NCI-H524 treated with DMSO at 0.1 percent for 48 hours (cell line): ENCODE results near the gene ACADM.
A peak's percentile ranks its signal among the peaks of the same experiment; 100 is the strongest.
"Not testable (repeated sequence)": the region's sequence is repeated elsewhere in the genome, so short reads cannot be mapped to it uniquely, and the experiment has no call there.

ENCODE experiments used
- DNase-seq: peaks from one replicate; lab custom pipeline; 2025; lab: John Stamatoyannopoulos, UW

The ACADM gene

GRCh38 chr1:75736016-75736415 is 11.5 kb downstream of the ACADM start:
- DNase-seq, result no peak

GRCh38 chr1:75742047-75742625 is 17.6 kb downstream of the ACADM start:
- DNase-seq, result no peak

- no peak for DNase-seq
Measured at GRCh38 chr1:75745276-75745675, 20.8 kb downstream of the ACADM start.

- DNase-seq, result not testable (repeated sequence)
Measured at GRCh38 chr1:75757210-75757609, 32.7 kb downstream of the ACADM start.

- not testable (repeated sequence) for DNase-seq
Measured at GRCh38 chr1:75758543-75758942, 34.0 kb downstream of the ACADM start.

GRCh38 chr1:75764057-75764655 is 39.6 kb downstream of the ACADM start:
- no peak for DNase-seq

- no peak for DNase-seq
Measured at GRCh38 chr1:75765697-75766355, 41.3 kb downstream of the ACADM start.

- no peak for DNase-seq
Measured at GRCh38 chr1:75768016-75768415, 43.5 kb downstream of the ACADM start.

- DNase-seq, result no peak
Measured at GRCh38 chr1:75770761-75771160, 46.3 kb downstream of the ACADM start.

GRCh38 chr1:75771978-75772377 is 47.5 kb downstream of the ACADM start:
- no peak for DNase-seq

GRCh38 chr1:75777812-75778211 is 53.3 kb downstream of the ACADM start:
- DNase-seq, result not testable (repeated sequence)

- not testable (repeated sequence) for DNase-seq
Measured at GRCh38 chr1:75778694-75779093, 54.2 kb downstream of the ACADM start.

- DNase-seq, result not testable (repeated sequence)
Measured at GRCh38 chr1:75780183-75780582, 55.7 kb downstream of the ACADM start.

GRCh38 chr1:75783920-75784319 is 59.4 kb downstream of the ACADM start:
- not testable (repeated sequence) for DNase-seq

- no peak for DNase-seq
Measured at GRCh38 chr1:75785320-75785982, 60.9 kb downstream of the ACADM start.

GRCh38 chr1:75785983-75786853 is 61.7 kb downstream of the ACADM start, which contains the start of gene RABGGTB:
RABGGTB (plus strand) TSS chr1:75786256; CDS start chr1:75786272, 16 bp downstream.
- peak; percentile 68 for DNase-seq

GRCh38 chr1:75786901-75787493 is 62.5 kb downstream of the ACADM start:
- no peak for DNase-seq

GRCh38 chr1:75787524-75787923 is 63.0 kb downstream of the ACADM start:
- no peak for DNase-seq

- DNase-seq, result no peak
Measured at GRCh38 chr1:75789988-75790387, 65.5 kb downstream of the ACADM start.

GRCh38 chr1:75791022-75791421 is 66.5 kb downstream of the ACADM start:
- DNase-seq, result no peak

GRCh38 chr1:75792091-75792490 is 67.6 kb downstream of the ACADM start:
- DNase-seq, result no peak
